BJ (cell line): ENCODE measurements around the gene IFFO2. TPM values are rescaled to one million over a fixed set of nuclear protein-coding genes. Genes with fewer than 3 reads are reported as not detected.

Experiments
- CTCF ChIA-PET: fragments of 350-600 bp; formaldehyde crosslinking; extraction: SDS; loops from one replicate; lab custom pipeline; 2021; ENCODE audit warnings: antibody characterized with exemption, inconsistent platforms; lab: Yijun Ruan, JAX
- POLR2A ChIA-PET: fragments of 300-600 bp; sonication (Branson Sonifier 250); formaldehyde crosslinking; extraction: SDS; loops from one replicate; lab custom pipeline; 2021; ENCODE audit warnings: antibody characterized with exemption; lab: Charles Lee
- DNase-seq: peaks from one replicate; pipeline ENCODE4 v3.0.0-alpha.2; 2011; ENCODE audit warnings: low read depth
- H3K27me3 ChIP-seq: 2 replicates; pipeline ENCODE4 v1.6.0; 2011; ENCODE audit warnings: low read length; ENCODE audit not compliant: control insufficient read depth, insufficient read depth
- H3K36me3 ChIP-seq: 2 replicates; pipeline ENCODE4 v1.5.1; 2011; ENCODE audit warnings: low read length; ENCODE audit not compliant: control insufficient read depth, insufficient read depth
- H3K4me3 ChIP-seq: 2 replicates; pipeline ENCODE4 v1.5.1; 2011; ENCODE audit warnings: low read depth, mild to moderate bottlenecking, control low read depth, low read length
- CTCF ChIP-seq: IDR thresholded peaks from 2 replicates; pipeline ENCODE4 v1.5.1; 2011; ENCODE audit warnings: low read depth, mild to moderate bottlenecking, control low read depth, inconsistent platforms, low read length, moderate library complexity; ENCODE audit not compliant: insufficient read depth
- polyA plus RNA-seq: library from polyadenylated mRNA; depleted of rRNA; stranded (reverse); fragments of >200 nt; gene quantifications from 2 replicates; pipeline ENCODE4 v1.2.3, GENCODE V29; 2011; rRNA removed
- small RNA-seq: library from RNA; depleted of rRNA; stranded (forward); fragments of <200 nt; gene quantifications from one replicate; pipeline ENCODE3, GENCODE V24; 2012; ENCODE audit warnings: low replicate concordance, low read depth; ENCODE audit not compliant: insufficient read length

IFFO2 gene
- polyA plus RNA-seq, 1 experiment: 15.0 TPM

DNA sequence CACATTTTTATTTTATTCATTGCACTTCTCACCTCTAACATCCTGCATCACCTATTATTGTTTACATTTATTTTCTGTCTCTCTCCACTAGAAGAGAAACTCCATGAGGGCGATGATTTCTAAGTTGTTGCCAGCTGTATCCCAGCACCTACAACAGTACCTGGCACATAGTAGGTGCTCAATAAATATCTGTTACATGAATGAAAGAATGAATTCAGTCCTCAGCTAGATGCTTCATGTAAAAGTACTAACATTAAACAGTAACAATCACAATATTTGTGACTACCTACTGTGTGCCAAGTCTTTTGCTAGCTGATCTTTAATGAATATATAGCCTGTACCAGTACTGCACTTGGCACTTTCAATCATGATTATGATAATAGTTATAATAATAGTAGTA, 100.0 kb downstream of the IFFO2 start:
- ChIA-PET CTCF (interaction anchor here (1.3 kb wide), 1 partner anchor 19 kb away, joined by 4 read pairs; no protein-coding TSS in a partner anchor), POLR2A (no interaction called here)
- DNase-seq: no peak
- no peak for TF ChIP-seq CTCF
- 0 out of 2 replicates have a peak, but pooled peaks cover 5% of the 10 kb centered on the region for H3K27me3 ChIP-seq
- no peak overlapping the region for H3K4me3 ChIP-seq
- H3K36me3 ChIP-seq: no peaks in the 10 kb centered on the region

DNA sequence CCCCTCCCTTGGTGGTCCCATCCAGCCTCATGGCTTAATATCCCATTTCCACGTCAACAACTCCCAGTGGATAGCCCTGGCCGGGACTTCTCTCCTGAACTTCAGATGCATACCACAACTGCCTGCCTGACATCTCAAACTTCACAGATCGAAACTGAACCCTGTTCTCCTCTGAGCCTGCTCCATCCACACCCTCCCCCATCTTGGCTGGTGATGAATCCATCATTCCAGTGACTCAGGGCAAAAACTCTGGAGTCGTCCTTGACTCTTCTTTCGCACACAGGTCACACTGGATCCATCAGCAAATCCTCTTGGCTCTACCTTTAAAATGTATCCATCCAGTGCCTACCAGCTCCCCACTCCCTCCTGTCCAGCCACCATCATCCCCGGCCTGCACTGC, 100.9 kb downstream of the IFFO2 start:
- no peak overlapping the region for H3K4me3 ChIP-seq
- CTCF ChIA-PET: no interaction called here
- TF ChIP-seq CTCF: no peak
- POLR2A ChIA-PET: no interaction called here
- H3K36me3 ChIP-seq: no peaks in the 10 kb centered on the region
- 0 out of 2 replicates have a peak, but pooled peaks cover 5% of the 10 kb centered on the region for H3K27me3 ChIP-seq
- DNase-seq: no peak

DNA sequence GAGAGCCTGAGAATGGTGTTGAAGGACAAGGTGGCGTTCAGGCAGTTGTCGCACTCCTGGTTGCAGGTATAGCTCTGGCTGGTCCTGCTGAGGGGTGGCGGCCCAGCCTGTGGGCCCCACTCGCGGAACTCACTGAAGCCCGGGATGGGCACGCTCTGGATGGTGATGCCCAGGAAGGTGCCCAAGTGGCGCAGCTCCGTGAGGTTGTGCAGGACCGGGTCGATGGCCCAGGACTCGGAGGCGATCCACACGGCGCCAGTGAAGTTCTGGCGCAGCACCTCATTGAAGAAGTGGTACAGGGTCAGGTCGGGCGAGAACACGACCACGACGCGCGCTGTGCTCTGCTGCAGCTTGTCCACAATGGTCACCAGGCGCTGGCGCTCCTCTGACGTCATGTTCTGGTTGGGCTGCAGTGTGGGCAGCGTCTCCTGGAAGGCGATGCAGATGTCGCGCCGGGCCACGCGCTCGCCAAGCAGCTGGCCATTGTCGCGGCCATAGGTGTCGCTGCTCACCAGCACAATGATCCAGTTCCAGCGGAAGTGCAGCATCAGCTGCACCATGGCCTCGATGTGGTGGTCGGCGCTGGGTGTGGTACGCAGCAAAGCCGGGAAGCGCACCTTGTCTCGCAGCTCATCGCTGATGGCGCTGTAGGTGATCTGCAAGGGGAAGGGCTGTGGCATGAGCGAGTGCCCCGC, 102.0 kb downstream of the IFFO2 start:
- no peak for DNase-seq
- ChIA-PET CTCF (no interaction called here), POLR2A (no interaction called here)
- TF ChIP-seq CTCF: no peak
- 0 out of 2 replicates have a peak, but pooled peaks cover 5% of the 10 kb centered on the region for H3K27me3 ChIP-seq
- no peak overlapping the region for H3K4me3 ChIP-seq
- H3K36me3 ChIP-seq: no peaks in the 10 kb centered on the region

Small RNA genes lying within 50 kb of the gene (small RNA-seq; reads per million reads assigned to genes)
- not detected for gene MIR1290
- gene MIR4695: not detected

Other genes starting within 250 kb of the IFFO2 start
- not detected in 2 replicates for gene TAS1R2, start 97.0 kb downstream of the IFFO2 start, polyA plus RNA-seq
- 18.1 and 36.6 TPM in 2 replicates for gene ALDH4A1, start 54.1 kb downstream of the IFFO2 start, polyA plus RNA-seq